RWPE2 (cell line): ENCODE measurements around the gene ADGRG1.

Experiments
- ATAC-seq: fragments of 200-7000 bp; cut with Tn5 transposase; 3 replicates; pipeline ENCODE4 v1.9.1; 2021; ENCODE audit warnings: low read depth
- DNase-seq: peaks from one replicate; pipeline ENCODE4 v3.0.0-alpha.2; 2020; ENCODE audit warnings: low spot score
- H3K27ac ChIP-seq: fragments of 450-650 bp; 2 replicates; pipeline ENCODE4 v1.5.1; 2017; ENCODE audit warnings: mild to moderate bottlenecking; ENCODE audit not compliant: poor library complexity, severe bottlenecking
- H3K27me3 ChIP-seq: fragments of 250-450 bp; sonication (Bioruptor Pico); 2 replicates; pipeline ENCODE4 v1.5.1; 2021; ENCODE audit warnings: mild to moderate bottlenecking, moderate library complexity; ENCODE audit not compliant: insufficient read depth, poor library complexity, severe bottlenecking
- H3K36me3 ChIP-seq: fragments of 250-450 bp; sonication (Bioruptor Pico); 2 replicates; pipeline ENCODE4 v1.5.1; 2020; ENCODE audit warnings: low read depth, mild to moderate bottlenecking, moderate library complexity
- H3K4me1 ChIP-seq: fragments of 250-450 bp; sonication (Bioruptor Pico); 2 replicates; pipeline ENCODE4 v1.5.1; 2021; ENCODE audit warnings: mild to moderate bottlenecking, moderate library complexity; ENCODE audit not compliant: insufficient read depth, poor library complexity, severe bottlenecking
- H3K4me3 ChIP-seq: fragments of 250-450 bp; sonication (Bioruptor Pico); 2 replicates; pipeline ENCODE4 v1.5.1; 2021; ENCODE audit warnings: mild to moderate bottlenecking, moderate library complexity; ENCODE audit not compliant: severe bottlenecking
- H3K9me3 ChIP-seq: fragments of 250-450 bp; sonication (Bioruptor Pico); 2 replicates; pipeline ENCODE4 v1.5.1; 2021; ENCODE audit warnings: mild to moderate bottlenecking, moderate library complexity; ENCODE audit not compliant: severe bottlenecking
- TF ChIP-seq, protein P1 (sequence below): fragments of 450-650 bp; IDR thresholded peaks from one replicate; pipeline ENCODE4 v1.5.1; 2017; ENCODE audit warnings: mild to moderate bottlenecking, moderate library complexity; ENCODE audit not compliant: poor library complexity, severe bottlenecking

The ADGRG1 gene

GRCh38 chr16:57657228-57657627 is 28.8 kb downstream of the ADGRG1 start:
- H3K36me3 ChIP-seq: peaks cover 97% of the 10 kb centered on the region
- no peak for ATAC-seq
- H3K27me3 ChIP-seq: no peaks in the 10 kb centered on the region
- H3K4me3 ChIP-seq: no peak overlapping the region
- TF ChIP-seq, protein P1, sequence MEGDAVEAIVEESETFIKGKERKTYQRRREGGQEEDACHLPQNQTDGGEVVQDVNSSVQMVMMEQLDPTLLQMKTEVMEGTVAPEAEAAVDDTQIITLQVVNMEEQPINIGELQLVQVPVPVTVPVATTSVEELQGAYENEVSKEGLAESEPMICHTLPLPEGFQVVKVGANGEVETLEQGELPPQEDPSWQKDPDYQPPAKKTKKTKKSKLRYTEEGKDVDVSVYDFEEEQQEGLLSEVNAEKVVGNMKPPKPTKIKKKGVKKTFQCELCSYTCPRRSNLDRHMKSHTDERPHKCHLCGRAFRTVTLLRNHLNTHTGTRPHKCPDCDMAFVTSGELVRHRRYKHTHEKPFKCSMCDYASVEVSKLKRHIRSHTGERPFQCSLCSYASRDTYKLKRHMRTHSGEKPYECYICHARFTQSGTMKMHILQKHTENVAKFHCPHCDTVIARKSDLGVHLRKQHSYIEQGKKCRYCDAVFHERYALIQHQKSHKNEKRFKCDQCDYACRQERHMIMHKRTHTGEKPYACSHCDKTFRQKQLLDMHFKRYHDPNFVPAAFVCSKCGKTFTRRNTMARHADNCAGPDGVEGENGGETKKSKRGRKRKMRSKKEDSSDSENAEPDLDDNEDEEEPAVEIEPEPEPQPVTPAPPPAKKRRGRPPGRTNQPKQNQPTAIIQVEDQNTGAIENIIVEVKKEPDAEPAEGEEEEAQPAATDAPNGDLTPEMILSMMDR: no peak
- no peaks in the 10 kb centered on the region for H3K9me3 ChIP-seq
- H3K4me1 ChIP-seq: peaks cover 10% of the 10 kb centered on the region
- no peak for DNase-seq
- H3K27ac ChIP-seq: no peak overlapping the region

DNA sequence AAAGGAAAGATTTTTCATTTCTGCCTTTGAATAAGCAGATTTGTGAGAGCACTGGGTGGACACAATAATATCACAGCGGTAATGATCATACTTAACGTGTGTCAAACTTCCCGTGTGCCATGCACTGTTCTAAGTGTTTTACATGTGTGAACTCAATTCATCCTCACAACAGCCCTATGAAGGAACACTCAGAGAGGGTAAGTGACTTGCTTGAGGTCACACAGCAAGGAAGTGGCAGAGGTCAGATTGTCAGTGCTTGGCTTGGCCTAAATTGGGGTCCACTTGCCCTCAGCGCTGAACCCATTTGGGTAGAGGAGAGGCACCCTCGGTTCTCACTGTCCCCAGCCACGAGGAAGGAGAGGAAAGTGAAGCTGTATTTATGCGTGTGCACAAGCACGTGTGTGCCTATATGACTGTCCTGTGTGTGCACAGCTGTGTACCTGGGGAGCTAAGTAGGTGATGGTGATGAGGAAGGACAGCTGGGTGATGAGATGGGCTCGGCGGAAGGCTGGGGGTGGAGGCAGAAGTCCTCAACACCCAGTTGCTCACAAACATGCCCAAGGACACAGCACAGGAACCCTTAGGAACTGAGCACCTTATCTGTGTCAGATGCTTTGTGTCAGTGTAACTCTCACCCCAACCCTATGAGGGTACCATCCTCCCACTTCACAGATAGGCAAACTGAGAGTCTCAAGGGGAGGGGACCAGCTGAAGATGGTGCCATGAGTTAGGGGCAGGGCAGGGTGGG is 29.9 kb downstream of the ADGRG1 start:
- Histone ChIP-seq H3K4me1 (peaks cover 8% of the 10 kb centered on the region), H3K27me3 (no peaks in the 10 kb centered on the region), H3K9me3 (no peaks in the 10 kb centered on the region), H3K27ac (no peak overlapping the region), H3K36me3 (peaks cover 97% of the 10 kb centered on the region), H3K4me3 (no peak overlapping the region)
- TF ChIP-seq, protein P1: no peak
- ATAC-seq (no peak), DNase-seq (no peak)

GRCh38 chr16:57658878-57659674 is 30.6 kb downstream of the ADGRG1 start:
- TF ChIP-seq, protein P1: no peak
- H3K4me1 ChIP-seq: peaks cover under 1% of the 10 kb centered on the region
- no peak overlapping the region for H3K4me3 ChIP-seq
- peaks cover 92% of the 10 kb centered on the region for H3K36me3 ChIP-seq
- H3K9me3 ChIP-seq: no peaks in the 10 kb centered on the region
- no peak overlapping the region for H3K27ac ChIP-seq
- H3K27me3 ChIP-seq: no peaks in the 10 kb centered on the region
- ATAC-seq (no peak), DNase-seq (no peak)

DNA sequence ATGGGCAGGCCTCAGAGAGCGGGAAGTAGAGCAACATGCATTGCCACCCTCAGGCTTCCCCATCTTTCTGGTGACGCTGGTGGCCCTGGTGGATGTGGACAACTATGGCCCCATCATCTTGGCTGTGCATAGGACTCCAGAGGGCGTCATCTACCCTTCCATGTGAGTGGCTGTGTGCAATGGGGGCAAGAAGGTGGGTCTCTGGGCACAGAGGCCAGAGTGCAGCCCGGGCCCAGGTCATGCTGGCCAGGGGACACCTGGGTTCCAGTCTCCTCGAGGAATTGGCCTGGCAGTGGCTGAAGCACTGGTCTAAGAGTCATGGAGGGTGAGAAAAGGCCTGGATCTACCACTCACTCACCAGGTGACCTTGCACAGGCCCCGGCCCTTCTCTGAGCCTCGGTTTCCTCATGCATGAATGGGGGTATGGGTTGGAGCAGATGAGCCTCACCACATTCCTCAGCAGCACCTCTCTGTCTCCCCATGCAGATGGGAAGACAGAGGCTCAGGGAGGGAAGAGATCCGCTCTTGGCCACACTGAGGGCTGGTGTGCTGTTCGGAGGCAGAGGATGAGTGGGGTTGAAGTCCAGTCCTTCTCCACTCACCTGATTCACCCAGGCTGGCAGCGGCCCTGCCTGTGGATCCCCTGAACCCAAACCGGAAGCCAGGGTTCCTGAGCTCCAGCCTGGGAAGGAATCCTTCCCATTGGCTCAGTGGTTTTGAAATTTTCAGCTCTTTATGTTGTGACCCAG is 32.5 kb downstream of the ADGRG1 start:
- Histone ChIP-seq H3K9me3 (no peaks in the 10 kb centered on the region), H3K36me3 (peaks cover 86% of the 10 kb centered on the region), H3K27me3 (no peaks in the 10 kb centered on the region), H3K4me3 (no peak overlapping the region), H3K4me1 (no peaks in the 10 kb centered on the region), H3K27ac (no peak overlapping the region)
- TF ChIP-seq, protein P1: no peak
- ATAC-seq (no peak), DNase-seq (no peak)
